ENCODE measurements around the gene GNG7. TPM values are rescaled to one million over a fixed set of nuclear protein-coding genes. Genes with fewer than 3 reads are reported as not detected.

Gene GNG7
- 0.48 and 0.98 TPM in 2 replicates for total RNA-seq

GRCh38 chr19:2702170-2703076, at the start of gene GNG7:
Gene GNG7, minus strand, starts transcription at chr19:2702694. Its CDS starts 182,006 bp downstream, at chr19:2520688.

GRCh38 chr19:2739602-2740313, 37.3 kb upstream of the GNG7 start, which contains the start of gene SLC39A3:
Gene SLC39A3, minus strand, starts transcription at chr19:2740017. Its CDS starts 2,760 bp downstream, at chr19:2737257.

GRCh38 chr19:2720777-2721569, 18.5 kb upstream of the GNG7 start, which contains the start of gene DIRAS1:
Gene DIRAS1, minus strand, starts transcription at chr19:2721372. Its CDS starts 3,566 bp downstream, at chr19:2717806.

GRCh38 chr19:2475702-2476450, 226.6 kb downstream of the GNG7 start, which contains the start of gene GADD45B:
Gene GADD45B, plus strand, starts transcription at chr19:2476127. Its CDS starts 232 bp downstream, at chr19:2476359.

Small RNA genes lying within 50 kb of the gene (small RNA-seq; reads per million reads assigned to genes)
- gene MIR7850 (not detected), gene RN7SL121P (not detected), gene RNU6-993P (not detected)

Other genes with a start within 250 kb of the GNG7 start
- 71.2 and 91.5 TPM in 2 replicates for gene LMNB2, start 245.7 kb downstream of the GNG7 start, total RNA-seq
- gene GADD45B, start 226.6 kb downstream of the GNG7 start, total RNA-seq, result 26.7 and 53.2 TPM in 2 replicates
- gene DIRAS1, start 18.7 kb upstream of the GNG7 start, total RNA-seq, result 0.29 TPM in 1 of 2 replicates, not detected in the other
- 25.6 and 31.7 TPM in 2 replicates for gene SLC39A3, start 37.3 kb upstream of the GNG7 start, total RNA-seq
- 75.9 and 86.6 TPM in 2 replicates for gene SGTA, start 80.6 kb upstream of the GNG7 start, total RNA-seq
- 116 and 130 TPM in 2 replicates for gene THOP1, start 82.8 kb upstream of the GNG7 start, total RNA-seq
- 2.0 and 4.2 TPM in 2 replicates for gene ZNF554, start 117.2 kb upstream of the GNG7 start, total RNA-seq
- 5.6 and 6.6 TPM in 2 replicates for gene ZNF555, start 138.8 kb upstream of the GNG7 start, total RNA-seq
- gene ZNF556, start 164.6 kb upstream of the GNG7 start, total RNA-seq, result under 0.01 TPM in 1 of 2 replicates, not detected in the other
- 3.9 and 5.5 TPM in 2 replicates for gene ZNF57, start 198.2 kb upstream of the GNG7 start, total RNA-seq
- gene ZNF77, start 242.3 kb upstream of the GNG7 start, total RNA-seq, result 5.2 and 6.2 TPM in 2 replicates

Data from vein endothelial cell (primary cell).